Measurements from ENCODE around the gene KANK4.

The KANK4 gene

DNA sequence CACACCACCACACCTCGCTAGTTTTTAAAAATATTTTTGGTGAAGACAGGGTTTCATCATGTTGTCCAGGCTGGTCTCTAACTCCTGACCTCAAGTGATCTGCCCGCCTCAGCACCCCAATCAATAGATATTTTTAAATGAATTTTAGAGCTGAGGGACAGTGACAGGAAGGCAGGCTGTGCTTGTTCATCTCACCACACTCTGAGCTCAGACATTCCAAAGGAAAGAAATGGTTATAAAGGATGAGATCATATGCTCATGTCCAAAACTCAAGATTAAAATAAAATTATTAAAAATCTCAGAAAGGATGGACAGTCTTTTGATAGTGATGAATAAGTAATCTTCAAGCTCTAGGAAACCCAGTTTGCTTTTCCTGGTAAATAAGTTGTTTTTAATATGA is 83.7 kb downstream of the KANK4 start:
- TF ChIP-seq CTCF (IDR thresholded peaks at IDR 0.05), result no peak

DNA sequence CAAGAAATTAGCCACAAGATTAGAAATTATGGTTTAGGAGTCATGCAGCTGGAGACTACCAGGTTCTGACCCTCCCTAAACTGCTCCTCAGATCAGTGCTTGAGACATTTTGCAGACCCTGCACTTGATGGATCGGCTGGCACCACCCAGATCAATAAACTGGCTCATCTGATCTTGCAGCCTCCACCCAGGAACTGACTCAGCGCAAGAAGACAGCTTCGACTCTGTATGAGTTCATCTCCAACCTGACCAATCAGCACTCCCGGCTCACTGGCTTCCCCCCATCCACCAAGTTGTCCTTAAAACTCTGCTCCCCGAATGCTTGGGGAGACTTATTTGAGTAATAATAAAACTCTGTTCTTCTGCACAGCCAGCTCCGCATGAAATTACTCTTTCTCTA is 84.5 kb downstream of the KANK4 start:
- TF ChIP-seq CTCF (IDR thresholded peaks at IDR 0.05), result no peak

DNA sequence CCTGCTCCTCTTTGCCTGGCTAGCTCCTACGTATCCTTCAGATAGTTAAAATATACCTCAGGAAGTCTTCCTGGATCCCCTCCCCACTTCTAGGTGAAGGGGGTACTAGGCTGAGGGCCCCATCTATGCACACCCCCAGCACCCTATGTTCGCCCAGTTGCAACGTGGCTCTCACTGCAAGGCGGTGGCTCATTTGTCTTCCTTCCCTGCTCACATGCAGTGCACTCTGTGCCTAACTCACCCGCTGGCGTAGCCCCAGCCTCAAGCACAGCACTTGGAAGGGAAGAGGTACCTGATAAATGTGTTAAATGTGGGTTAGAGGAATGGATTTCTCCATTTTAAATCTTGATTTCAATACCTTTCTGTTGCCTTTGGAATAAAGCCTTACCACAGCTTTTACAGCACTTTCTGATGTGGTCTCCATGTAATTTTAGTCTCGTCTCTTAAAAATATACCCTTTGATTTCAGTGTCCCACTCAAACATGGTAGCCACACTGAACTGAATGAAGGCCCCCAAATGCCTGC is 85.2 kb downstream of the KANK4 start:
- no peak for TF ChIP-seq CTCF (IDR thresholded peaks at IDR 0.05)

- TF ChIP-seq CTCF (IDR thresholded peaks at IDR 0.05), result no peak
These were observed 86.4 kb downstream of the KANK4 start for GRCh38 chr1:62232871-62233278.

GRCh38 chr1:62230718-62231117 is 88.5 kb downstream of the KANK4 start:
- TF ChIP-seq CTCF (IDR thresholded peaks at IDR 0.05), result no peak

- TF ChIP-seq CTCF (IDR thresholded peaks at IDR 0.05), result no peak
These were observed 89.3 kb downstream of the KANK4 start for GRCh38 chr1:62229932-62230331.

GRCh38 chr1:62229468-62229867 is 89.8 kb downstream of the KANK4 start:
- TF ChIP-seq CTCF (IDR thresholded peaks at IDR 0.05), result no peak

- no peak for TF ChIP-seq CTCF (IDR thresholded peaks at IDR 0.05)
These were observed 90.4 kb downstream of the KANK4 start for GRCh38 chr1:62228883-62229187.

Measured in LNCAP (cell line).